NCI-H345 (cell line): ENCODE results near the gene TTLL12.

Source experiments
- DNase-seq: peaks from one replicate; lab custom pipeline; 2025; lab: John Stamatoyannopoulos, UW

Gene TTLL12

DNA sequence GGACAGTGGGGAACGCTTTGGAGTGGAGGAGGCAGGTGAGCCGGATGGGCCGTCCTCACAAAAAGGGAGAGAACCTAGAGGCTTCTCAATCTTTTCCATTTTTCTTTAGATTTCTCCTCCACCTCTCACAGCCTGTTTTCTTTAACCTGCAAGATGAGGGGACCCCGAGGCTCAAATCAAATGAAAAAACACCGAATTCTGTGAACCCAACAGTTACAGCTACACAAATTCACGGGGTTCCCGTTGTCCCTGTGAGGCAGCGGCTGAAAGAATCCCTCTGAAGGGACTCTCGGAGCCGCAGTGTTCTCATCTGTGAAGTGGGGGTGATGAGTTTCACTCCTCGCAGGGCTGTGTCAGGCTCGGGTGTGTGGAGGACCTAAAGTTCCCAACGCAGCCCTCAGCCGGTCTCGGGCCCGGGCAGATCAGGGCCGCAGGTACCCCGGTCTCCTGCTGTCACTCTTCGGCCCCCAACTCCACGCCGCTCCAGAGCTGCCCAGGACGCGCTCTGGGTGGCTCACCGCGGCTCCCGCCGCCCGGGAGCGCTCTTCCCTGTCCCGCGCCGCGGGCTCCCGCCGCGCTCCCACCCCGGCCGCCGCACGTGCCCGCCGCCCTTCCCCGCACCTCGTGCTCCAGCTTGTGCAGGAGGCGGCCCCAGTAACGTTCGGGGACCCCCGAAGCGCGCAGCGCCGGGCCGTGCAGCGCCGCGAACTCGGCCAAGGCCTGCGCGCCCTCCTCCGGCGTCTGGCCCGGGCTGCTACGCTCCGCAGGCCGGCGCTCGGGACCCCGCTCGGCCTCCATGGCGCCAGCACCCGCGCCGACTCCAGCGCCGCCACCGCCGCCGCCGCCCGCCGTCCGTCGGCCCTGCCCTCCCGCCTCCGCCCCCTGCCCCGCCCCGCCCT, at the start of gene TTLL12:
Gene TTLL12, minus strand, starts transcription at position 863 of the 899 bp plus-strand sequence. Its CDS starts 65 bp downstream, at position 798.
- DNase-seq = peak; percentile 45

DNA sequence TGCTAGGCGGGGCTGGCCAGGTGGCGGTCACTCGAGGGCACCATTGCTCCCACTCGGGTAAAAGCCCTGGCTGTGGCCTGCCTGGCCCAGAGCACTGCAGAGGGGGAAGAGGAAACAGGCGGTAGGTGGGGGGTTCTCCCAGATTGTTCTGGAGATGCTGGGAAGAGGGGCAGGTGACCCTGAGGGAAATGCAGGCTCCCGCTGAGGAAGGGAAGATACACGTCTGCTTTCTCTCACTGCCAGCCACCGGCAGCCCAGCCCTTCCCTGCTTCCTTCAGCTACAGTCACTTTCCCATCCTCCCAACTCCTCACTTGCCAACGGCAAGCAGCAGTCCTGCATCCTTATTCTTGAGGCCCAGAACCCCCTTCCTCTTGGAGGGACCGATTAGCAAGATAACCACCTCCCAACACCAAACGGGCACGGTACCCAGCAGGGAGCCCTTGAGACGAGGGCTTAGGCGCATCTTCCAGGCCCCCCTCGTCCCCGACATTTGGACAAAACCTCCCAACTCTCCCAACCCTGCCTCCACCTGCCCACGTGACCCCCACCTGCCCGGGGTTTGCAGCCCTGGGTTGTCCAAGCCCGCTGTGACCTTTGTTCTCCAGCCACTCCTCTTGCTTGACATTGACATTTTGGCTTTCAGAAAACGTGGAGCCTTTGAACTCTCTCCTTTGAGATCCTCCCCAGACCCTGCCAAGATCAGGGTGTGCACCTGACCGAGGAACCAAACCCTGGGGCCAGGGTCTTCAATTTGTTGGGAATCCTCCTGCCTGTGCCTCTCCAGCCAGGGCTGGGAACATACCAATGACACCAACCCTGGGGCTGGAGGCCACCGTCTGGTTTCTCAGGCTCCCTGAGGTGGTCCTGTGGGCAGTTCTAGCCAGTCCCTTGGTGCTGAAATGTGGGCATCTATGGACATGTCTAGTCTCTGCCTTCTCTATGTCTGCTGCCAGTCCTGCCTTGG, 48.8 kb upstream of the TTLL12 start:
- no peak for DNase-seq

DNA sequence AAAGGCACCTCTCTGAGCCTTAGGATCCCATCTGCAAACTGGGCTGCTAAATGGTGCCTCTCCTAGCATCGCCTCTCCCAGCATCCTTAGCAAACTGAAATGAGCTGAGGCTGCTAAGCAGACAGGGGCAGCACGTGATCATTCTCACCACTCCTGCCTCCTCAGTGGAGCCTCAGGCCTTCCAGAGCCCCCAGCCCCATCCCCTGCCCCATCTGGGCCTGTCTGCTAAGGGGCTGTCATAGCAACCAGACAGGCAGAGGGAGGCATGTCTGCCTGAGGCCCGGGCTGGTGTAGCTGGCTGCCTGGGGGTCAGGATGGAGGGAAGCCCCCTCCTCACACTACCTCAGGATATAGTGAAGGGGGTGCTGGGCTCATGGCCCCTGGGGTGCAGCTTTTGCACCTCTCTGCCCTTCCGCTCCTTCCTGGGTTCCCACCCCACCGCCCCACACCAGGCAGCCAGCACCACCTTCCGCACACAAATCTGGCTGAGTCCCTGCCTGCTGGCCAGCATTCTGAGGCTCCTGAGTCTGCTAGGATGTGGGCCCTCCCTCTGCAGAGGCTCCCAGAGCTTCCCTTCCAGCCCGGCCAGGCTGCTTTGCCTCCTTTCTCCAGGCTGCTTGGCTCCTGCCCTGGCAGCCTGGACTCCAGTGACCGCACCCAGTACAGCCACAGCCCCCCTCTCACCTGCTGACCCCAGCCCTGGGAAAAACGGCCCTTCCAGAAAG, 47.5 kb upstream of the TTLL12 start:
- no peak for DNase-seq

DNA sequence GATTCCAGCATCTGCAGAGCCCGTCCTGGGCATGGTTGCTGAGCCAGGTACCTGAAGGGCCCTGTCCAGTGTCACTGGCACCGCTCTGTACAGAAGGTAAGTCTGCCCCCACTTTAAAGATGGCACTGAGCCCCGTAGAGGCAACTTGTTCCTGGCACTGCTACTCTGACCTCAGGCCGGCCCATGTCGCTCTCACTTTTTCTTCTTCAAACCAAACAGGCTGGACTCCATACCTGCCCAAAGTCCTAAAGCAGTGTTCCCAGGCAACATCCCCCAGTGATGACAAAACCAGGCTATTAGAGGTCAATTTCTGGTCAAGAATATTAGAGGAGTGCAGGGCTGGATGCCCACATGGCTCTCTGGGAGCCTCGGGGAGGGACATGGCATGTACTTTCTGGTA, 46.6 kb upstream of the TTLL12 start:
- no peak for DNase-seq

DNA sequence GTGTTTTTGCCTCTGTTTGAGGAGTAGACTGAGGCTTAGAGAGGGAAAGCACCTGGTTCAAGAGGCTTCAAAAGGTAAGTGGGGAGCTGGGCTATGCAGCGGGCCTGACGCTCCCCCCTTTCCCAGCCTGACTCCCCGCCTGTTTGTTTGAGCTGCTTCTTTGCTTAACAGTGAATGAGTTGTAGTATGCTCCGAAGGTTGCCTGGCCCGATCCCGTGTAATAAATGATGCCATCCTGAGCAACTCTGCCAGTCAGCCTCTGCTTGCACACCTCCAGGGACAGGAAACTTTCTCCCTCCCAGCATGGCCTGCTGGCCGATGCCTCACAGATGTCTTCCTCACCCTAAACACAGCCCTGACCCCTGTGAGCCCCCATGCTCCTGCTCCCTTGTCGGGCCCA, 45.5 kb upstream of the TTLL12 start:
- DNase-seq = no peak

DNA sequence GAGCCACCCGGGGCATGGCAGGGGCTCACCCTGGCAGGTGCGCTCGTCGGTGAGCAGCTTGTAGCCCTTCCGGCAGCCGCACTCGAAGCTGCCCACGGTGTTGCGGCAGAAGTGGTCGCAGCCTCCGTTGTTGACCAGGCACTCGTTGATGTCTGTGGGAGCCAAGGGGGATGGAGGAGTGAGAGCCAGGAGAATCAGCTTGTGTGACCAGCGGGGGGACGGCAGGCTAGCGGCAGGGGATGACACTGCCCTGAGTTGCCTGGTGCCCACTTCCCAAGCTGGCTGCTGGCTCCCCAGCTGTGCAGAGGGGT, 44.7 kb upstream of the TTLL12 start:
- DNase-seq = no peak

DNA sequence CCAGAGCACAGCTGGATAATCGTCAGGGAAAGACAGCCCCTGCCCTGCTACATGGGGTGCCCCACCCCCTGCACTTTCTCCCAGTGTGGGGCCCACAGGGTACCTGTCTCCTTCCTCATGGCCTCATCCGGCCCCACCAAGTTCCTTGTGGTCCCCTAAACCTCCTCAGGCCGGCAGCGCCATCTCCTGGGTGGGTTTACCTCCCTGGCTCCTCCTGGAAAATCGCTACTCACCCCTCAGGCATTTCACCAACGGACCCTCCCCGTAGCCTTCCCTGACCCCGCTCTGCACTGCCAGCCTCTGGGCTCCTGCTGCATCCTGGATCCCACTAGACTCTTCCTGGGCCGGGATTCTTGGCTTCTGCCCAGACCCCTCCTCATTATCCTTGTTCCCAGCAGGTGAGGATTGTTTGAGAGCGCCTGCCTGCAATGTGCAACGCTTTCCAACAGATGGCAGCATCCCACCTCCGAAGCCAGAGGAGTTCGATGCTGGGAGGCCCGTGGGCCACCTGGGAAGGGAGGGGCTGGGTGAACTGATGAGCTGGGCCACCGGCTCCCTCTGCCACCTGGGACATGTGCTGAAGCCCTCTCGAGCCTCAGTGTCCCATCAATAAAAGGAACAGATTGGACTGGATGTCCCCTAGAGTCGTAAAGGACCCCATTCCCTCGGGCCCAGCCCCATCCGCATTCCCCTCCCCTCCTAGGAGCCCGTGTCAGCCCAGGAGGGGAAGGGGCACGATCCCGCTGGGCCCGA, 44.2 kb upstream of the TTLL12 start:
- peak; percentile 65 for DNase-seq

DNA sequence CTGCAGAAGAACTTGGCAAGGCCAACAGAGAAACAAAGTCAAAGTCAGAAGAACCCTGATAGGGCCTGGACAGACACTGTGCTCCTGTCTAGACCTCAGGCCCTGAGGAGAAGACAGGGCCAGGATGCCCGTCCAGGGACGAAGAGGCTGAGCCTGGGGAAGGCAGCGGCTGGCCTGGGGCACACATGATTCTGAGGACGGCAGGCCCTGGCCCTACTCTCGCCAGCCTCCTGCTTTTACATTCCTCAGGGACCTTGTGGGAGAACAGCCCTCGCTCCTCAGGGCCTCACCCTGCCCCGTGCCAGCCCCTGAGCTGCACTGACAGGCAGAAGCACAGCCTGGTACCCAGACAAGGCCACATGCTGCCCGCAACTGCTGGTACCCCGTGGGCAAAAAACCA, 43.6 kb upstream of the TTLL12 start:
- DNase-seq = no peak

DNA sequence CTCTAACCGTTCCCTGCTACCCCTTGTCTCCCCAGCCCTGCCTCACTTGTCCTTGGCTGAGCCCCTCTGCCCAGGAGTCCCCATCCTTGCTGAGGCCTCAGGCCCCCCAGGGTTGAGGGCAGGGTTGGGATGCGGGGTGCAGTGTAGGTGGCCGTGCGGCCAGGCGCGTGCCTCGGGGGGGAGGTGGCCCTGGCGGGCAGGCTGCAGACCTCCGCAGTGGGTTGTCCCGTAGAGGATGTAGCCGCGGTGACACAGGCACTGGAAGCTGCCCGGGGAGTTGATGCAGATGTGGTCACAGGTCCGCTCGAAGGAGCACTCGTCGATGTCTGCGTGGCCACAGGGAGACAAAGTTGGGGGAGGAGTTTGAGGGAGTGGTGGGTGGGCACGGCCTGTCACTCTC, 41.9 kb upstream of the TTLL12 start:
- DNase-seq = no peak

DNA sequence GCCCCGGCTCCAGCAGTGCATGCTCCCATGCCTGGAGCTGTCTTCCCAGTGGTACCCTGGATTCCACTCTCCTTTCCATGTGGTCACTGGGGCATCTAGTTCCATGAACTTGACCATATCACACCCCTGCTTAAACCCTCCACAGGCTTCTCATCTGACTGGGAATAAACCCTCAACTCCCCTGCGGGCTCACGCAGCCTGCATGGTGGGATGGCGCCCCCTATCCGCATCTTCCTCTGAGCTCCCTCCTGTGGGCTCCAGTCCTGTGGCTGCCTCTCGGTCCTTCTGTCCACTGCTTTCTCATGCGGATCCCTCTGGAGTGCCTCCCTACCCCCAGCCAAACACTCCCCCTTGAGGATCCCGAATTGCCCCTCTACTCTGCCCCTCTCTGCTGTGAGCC, 41.4 kb upstream of the TTLL12 start:
- no peak for DNase-seq

DNA sequence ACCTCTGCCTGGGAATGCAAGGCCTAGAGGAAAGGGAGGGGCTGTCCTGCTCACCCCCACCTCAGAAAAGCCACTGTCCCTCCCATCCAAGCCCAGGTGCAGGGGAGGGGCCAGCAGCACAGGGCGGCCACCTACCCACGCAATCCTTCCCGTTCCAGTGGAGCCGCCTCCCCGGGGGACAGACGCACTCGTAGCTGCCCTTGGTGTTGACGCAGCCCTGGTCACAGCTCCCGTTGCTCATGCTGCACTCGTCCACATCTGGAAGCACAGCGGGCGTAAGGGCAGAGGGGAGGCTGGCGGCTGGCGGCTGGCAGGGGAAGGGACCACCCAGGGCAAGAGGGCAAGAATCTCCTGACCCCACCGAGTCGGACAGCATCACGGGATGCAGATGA, 40.3 kb upstream of the TTLL12 start:
- no peak for DNase-seq

DNA sequence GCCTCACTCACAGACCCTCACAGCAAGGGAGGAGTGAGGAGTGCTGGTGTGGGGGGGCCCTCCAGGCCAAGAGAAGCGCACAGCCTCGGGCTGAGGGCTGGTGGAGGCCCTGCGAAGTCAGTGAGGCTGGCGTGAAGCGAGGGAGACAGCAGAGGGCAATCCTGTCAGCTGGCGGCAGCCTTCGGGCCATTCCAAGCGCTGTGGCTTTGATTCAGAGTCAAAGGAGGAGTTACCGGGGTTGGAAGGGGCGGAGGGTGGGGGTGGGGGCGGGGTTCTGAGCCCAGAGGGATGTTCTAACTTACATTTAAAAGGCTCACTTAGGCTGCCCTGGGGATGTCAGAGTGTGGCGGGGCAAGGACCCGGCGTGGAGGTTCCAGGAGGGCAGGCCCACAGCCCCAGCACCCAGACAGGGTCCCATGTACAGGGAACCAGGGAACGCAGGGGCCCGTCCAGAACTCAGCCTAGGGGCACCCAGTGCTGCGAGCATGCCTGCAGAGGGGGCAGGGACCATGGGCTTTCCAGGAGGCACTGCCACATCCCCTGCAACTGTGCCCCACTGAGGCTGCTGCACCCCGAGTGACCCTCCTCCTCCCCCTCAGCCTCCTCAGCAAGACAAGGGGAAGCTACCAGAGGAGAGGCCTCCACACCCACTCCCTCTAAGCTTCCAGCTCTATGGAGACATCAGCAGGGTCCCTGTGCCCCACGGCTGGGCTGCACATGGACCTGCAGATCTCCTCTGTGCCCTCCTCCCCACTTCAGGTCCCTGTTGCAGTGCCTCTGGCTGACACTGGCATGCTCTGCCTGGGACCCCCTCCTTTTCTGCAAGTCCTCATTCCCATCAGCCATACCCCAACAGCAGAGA, 39.7 kb upstream of the TTLL12 start:
- DNase-seq = no peak

DNA sequence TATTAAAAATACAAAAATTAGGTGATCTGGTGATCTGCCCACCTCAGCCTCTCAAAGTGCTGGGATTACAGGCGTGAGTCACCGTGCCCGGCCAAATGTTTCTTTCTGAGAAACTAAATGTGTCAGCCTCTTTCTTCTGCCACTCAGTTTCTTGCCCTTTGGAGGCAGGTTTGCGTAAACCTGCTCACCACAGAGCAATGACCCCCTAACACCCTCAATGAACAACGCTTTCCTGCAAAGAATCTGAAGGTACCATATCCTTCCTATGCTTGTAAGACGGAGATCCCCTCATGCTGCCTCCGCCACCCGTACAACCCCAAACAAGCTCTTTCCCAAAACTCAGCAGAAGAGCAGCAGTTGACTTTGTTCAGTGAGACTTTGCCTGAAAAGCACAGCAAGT, 38.7 kb upstream of the TTLL12 start:
- no peak for DNase-seq

DNA sequence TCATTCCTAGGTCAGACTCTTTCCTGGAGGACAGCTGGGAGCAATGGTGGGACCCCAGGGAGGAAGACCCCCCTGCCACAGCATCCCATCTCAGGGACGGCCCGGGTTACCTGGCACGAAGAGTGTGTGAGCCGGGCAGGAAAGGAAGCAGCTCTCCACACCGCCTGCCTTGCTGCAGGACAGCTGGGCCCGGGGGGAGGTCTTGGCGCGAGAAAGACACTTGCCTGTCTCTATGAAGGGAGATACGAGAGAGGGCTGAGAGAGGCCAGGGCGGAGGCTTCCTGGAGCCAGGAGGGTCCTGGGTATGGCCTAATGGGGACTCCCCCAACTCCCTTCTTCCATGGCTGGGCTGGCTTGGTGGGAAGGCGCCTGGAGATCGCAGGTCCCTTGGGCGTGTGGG, 36.1 kb upstream of the TTLL12 start:
- no peak for DNase-seq

DNA sequence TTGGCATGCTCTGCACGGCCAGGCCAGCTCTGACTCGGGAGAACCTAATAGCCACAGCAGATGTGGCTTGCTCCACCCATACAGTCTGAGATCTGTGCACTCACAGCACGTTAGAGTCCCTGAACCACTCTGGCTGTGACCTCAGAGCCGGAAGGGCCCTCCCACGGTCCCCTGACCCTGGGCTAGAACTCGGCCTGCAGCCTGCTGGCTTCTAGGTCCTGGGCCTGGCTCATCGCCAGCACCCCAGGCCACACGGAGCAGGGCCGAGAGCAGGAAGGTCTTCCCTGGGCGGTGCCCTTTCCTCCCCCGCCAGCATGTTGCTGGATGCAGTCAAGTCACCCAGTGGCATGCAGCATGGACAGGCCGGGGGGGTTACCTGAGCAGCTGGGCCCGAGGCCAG, 35.3 kb upstream of the TTLL12 start:
- no peak for DNase-seq

DNA sequence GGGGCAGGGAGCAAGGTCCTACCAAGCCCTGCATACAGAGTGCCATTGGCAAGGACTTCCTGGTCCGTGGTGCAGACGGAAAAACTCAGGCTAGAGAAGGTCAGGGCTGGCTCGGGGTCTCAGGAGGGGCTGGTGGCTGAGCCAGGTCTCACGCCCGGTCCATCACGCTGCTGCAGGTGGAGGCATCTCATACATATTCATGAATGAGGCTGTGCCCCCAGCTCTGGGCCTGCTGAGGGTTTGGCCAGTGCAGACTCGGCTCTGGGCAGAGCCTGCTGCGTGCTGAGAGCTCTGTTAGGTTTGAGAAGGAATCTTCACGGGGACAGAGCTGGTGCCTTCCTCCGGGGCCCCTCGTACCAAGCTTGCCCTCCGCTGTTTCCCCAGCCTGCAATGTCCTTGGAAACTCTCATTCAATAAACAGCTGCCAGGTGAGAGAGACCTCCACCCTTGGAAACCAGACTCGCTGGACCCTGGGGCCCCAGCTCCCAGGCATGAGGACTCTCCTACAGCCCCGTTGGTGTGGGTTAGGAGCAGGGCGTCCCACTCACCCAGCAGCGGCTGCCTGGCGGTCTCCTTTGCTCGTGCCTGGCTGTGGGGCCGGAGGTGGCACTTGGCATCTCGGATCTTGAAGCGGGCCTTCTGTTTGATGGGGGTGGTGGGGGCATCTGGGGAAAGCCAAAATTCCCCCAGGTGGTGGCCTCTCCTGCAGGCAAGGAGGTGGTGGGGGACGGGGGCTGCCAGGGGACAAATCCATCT, 33.9 kb upstream of the TTLL12 start:
- DNase-seq = no peak

DNA sequence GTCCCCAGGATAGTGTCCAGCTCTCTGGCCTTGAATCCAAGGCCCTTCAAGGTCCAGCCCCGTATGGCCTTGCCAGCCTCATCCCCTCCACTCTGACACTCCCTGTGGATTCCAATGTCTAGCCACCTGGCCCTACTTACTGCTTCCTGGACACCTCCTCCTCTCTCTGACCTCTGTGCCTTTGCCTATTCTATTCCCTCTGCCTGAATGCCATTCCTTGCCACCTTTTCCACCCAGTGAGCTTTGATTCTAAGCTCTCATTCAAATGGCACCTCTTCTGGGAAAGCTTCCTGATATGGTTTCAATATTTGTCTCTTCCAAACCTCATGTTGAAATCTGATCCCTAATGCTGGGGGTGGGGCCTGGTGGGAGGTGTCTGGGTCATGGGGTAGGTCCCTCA, 31.9 kb upstream of the TTLL12 start:
- DNase-seq = no peak

DNA sequence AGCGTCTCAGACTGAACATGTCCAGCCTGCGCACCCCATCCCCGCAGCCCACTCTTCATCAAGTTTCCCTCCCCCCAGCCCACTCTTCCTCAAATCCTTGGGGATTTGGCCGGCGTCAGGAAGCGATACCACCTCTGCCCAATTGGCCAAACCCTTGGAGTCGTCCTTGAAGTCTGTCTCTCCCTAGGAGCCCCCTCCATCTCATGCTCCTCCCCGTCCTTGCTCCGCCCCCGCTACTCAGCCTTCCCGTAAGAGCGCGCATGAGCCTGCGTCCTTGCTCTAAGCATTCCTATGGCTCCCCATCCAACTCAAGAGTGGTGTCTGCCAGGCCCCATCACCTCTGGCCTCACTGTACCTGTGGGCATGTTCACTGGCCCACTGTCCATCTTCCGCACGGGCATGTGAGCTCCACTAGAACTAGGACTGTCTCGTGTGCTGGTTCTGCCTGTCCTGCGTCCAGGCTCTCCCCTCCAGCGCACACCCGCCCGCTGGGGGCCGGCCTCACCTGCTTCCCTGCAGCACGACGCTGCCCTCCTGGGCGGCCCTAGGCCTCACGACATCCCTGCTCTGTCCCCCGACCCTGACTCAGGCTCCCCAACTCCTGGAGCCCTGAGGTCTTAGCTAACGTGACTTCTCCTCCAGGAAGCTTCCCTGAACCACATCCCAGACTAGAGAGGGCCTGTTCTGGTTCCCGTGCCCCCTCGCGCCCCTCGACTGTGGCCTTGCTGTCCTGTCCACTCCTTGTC, 30.5 kb upstream of the TTLL12 start:
- DNase-seq = no peak

DNA sequence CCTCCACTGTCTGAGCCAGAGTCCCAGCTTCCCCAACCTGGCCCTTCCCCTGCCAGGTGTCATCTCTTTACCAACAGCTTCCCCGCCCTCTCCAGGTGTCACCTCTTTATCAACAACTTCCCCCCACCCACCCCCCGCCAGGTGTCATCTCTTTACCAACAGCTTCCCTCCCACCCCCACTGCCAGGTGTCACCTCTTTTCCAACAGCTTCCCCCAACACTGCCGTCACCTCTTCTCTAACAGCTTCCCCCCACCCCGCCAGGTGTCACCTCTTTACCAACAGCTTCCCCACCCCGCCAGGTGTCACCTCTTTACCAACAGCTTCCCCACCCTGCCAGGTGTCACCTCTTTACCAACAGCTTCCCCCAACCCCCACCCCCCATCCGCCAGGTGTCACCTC, 29.8 kb upstream of the TTLL12 start:
- peak; percentile 3 for DNase-seq
